DOHH2 (cell line): ENCODE measurements around the gene FBN1.

Experiments
- H3F3A ChIP-seq: fragments of 200-600 bp; sonication (generic), shearing (Covaris generic); 2 replicates; pipeline ENCODE4 v1.6.0; 2016; ENCODE audit warnings: antibody characterized with exemption, mild to moderate bottlenecking; ENCODE audit not compliant: control insufficient read depth, insufficient read depth
- H3K27ac ChIP-seq: fragments of 200-600 bp; sonication (generic); 2 replicates; pipeline ENCODE4 v1.5.1; 2014; ENCODE audit warnings: low read depth, mild to moderate bottlenecking, low read length, moderate library complexity
- H3K27me3 ChIP-seq: fragments of 200-600 bp; sonication (generic); 2 replicates; pipeline ENCODE4 v1.6.1; 2014; ENCODE audit warnings: mild to moderate bottlenecking, low read length, mixed read lengths; ENCODE audit not compliant: control insufficient read depth
- H3K36me3 ChIP-seq: fragments of 200-600 bp; sonication (generic); 2 replicates; pipeline ENCODE4 v1.6.1; 2014; ENCODE audit warnings: mild to moderate bottlenecking, low read length, moderate library complexity, mixed read lengths; ENCODE audit not compliant: control insufficient read depth
- H3K4me1 ChIP-seq: fragments of 200-600 bp; sonication (generic); 2 replicates; pipeline ENCODE4 v1.6.1; 2014; ENCODE audit warnings: mild to moderate bottlenecking, low read length, mixed read lengths; ENCODE audit not compliant: control insufficient read depth
- H3K4me2 ChIP-seq: fragments of 200-600 bp; sonication (generic); 2 replicates; pipeline ENCODE4 v1.6.0; 2014; ENCODE audit warnings: mild to moderate bottlenecking, low read length, moderate library complexity
- H3K4me3 ChIP-seq: fragments of 200-600 bp; sonication (generic); 2 replicates; pipeline ENCODE4 v1.5.1; 2014; ENCODE audit warnings: mild to moderate bottlenecking, low read length, mixed read lengths
- H3K79me2 ChIP-seq: fragments of 200-600 bp; sonication (generic); 2 replicates; pipeline ENCODE4 v1.6.1; 2014; ENCODE audit warnings: mild to moderate bottlenecking, low read length, mixed read lengths; ENCODE audit not compliant: control insufficient read depth
- H3K9me2 ChIP-seq: fragments of 200-600 bp; sonication (generic); replicated peaks from 2 replicates; pipeline ENCODE4 v1.6.1; 2014; ENCODE audit warnings: mild to moderate bottlenecking, low read length, mixed read lengths; ENCODE audit not compliant: control insufficient read depth
- H3K9me3 ChIP-seq: fragments of 200-600 bp; sonication (generic); 2 replicates; pipeline ENCODE4 v1.6.1; 2014; ENCODE audit warnings: antibody characterized with exemption, low read length, mixed read lengths; ENCODE audit not compliant: control insufficient read depth, insufficient read depth
- H4K20me1 ChIP-seq: fragments of 200-600 bp; sonication (generic); 2 replicates; pipeline ENCODE4 v1.6.0; 2014; ENCODE audit warnings: low read depth, mild to moderate bottlenecking, antibody characterized with exemption, low read length, moderate library complexity; ENCODE audit not compliant: control insufficient read depth, insufficient read depth
- EZH2phosphoT487 ChIP-seq: fragments of 200-600 bp; sonication (generic); IDR thresholded peaks from 2 replicates; pipeline ENCODE4 v1.6.1; 2017; ENCODE audit warnings: borderline replicate concordance, mild to moderate bottlenecking, antibody characterized with exemption, low read length, moderate library complexity, mixed read lengths
- TF ChIP-seq, protein P1 (sequence below): fragments of 200-600 bp; sonication (generic); IDR thresholded peaks from one replicate; pipeline ENCODE4 v1.5.1; 2014; ENCODE audit warnings: antibody characterized with exemption, mild to moderate bottlenecking, low read depth, low read length; ENCODE audit not compliant: poor library complexity, severe bottlenecking

Gene FBN1

DNA sequence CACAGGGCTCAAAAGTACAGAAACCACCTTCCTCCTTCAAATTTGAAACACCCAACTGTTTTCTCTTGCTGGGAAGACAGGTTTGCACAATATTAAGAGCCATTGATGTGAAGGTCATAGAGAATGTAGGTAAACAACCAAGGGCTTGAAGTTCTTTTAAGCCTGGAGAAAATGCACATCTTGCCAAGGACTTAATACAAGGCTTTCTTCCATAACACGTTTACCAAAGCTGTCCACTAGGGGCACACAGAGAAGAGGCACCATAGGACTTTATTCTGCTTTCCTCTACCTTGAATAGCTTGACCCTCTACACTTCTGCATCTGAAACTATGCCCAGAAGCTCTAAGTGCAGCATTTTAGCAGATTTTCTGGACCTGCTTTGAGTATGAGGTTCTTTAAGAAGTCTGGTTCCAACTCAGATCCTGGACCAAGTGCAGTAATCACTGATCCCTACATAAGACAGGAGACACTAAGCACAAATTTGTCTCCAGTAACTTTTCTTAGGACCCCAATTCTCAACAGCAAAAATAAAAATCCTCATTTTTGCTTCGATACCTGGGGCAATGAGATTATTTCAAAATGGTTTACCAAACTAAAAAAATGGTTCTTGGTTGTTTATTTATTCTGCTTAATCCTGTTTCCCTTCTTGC, 138.0 kb downstream of the FBN1 start:
- Histone ChIP-seq H3K36me3 (no peaks in the 10 kb centered on the region), H3F3A (no peaks in the 10 kb centered on the region), H3K4me2 (no peak overlapping the region)

DNA sequence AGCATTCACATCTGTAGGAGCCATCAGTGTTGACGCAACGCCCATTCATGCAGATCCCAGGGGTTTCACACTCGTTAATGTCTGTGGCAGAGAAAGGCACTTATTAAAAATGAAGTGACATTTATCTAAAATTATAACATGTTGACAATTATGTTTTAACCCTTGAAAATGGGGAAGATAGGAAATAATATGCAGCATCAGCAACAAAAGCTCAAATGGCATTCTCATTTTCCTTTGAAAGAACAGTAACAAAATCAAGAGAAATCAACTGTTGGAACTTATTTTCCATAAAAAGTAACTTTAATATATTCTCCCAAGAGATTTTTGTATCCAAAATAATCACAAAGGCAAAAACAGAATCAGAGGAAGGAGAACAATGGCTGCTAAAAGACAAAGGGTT, 140.4 kb downstream of the FBN1 start:
- Histone ChIP-seq H3F3A (no peaks in the 10 kb centered on the region), H3K27ac (no peak overlapping the region), H3K36me3 (no peaks in the 10 kb centered on the region), H3K27me3 (no peaks in the 10 kb centered on the region; the same call in 1 of the 2 replicates), H3K4me1 (no peaks in the 10 kb centered on the region), H3K79me2 (no peaks in the 10 kb centered on the region), H3K9me2 (no peaks in the 10 kb centered on the region), H3K9me3 (no peaks in the 10 kb centered on the region), H3K4me3 (no peak overlapping the region), H3K4me2 (no peak overlapping the region), H4K20me1 (no peaks in the 10 kb centered on the region)
- TF ChIP-seq, protein P1, sequence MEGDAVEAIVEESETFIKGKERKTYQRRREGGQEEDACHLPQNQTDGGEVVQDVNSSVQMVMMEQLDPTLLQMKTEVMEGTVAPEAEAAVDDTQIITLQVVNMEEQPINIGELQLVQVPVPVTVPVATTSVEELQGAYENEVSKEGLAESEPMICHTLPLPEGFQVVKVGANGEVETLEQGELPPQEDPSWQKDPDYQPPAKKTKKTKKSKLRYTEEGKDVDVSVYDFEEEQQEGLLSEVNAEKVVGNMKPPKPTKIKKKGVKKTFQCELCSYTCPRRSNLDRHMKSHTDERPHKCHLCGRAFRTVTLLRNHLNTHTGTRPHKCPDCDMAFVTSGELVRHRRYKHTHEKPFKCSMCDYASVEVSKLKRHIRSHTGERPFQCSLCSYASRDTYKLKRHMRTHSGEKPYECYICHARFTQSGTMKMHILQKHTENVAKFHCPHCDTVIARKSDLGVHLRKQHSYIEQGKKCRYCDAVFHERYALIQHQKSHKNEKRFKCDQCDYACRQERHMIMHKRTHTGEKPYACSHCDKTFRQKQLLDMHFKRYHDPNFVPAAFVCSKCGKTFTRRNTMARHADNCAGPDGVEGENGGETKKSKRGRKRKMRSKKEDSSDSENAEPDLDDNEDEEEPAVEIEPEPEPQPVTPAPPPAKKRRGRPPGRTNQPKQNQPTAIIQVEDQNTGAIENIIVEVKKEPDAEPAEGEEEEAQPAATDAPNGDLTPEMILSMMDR, result no peak
- no peak for TF ChIP-seq EZH2phosphoT487

More for the DNA sequence above, 138.0 kb downstream of the FBN1 start:
- Histone ChIP-seq H3K4me3 (no peak overlapping the region), H3K79me2 (no peaks in the 10 kb centered on the region), H3K27ac (no peak overlapping the region), H3K9me3 (no peaks in the 10 kb centered on the region), H3K9me2 (no peaks in the 10 kb centered on the region), H3K27me3 (no peaks in the 10 kb centered on the region; the same call in 1 of the 2 replicates), H3K4me1 (no peaks in the 10 kb centered on the region), H4K20me1 (no peaks in the 10 kb centered on the region)
- TF ChIP-seq, protein P1, result peak; percentile 76
- no peak for TF ChIP-seq EZH2phosphoT487

DNA sequence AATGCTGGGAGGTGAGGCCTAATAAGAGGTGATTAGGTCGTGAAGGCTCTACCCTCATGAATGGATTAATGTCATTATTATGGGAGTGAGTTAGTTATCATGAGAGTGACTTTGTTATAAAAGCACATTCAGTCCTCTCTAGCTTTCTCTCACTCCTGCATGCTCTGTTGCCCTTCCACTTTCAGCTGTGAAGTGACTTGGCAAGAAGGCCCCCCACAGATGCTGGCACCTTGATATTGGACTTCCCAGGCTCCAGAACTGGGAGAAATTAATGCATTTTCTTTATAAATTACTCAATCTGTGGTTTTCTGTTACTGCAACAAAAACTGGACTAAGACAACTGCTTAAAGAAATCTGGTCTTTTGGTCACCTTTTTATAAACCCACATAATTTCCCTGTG, 144.3 kb downstream of the FBN1 start:
- no peak for TF ChIP-seq EZH2phosphoT487
- TF ChIP-seq, protein P1, result no peak

More for the DNA sequence above, 144.3 kb downstream of the FBN1 start:
- Histone ChIP-seq H3K79me2 (no peaks in the 10 kb centered on the region), H3K4me3 (no peak overlapping the region), H3K27ac (no peak overlapping the region), H3K36me3 (no peaks in the 10 kb centered on the region), H3K9me3 (no peaks in the 10 kb centered on the region), H3K9me2 (no peaks in the 10 kb centered on the region), H3K27me3 (no peaks in the 10 kb centered on the region; the same call in 1 of the 2 replicates), H4K20me1 (no peaks in the 10 kb centered on the region), H3K4me1 (no peaks in the 10 kb centered on the region), H3K4me2 (no peak overlapping the region), H3F3A (no peaks in the 10 kb centered on the region)
